Lung (tissue), 12 donors: ENCODE measurements around the gene KCTD17. TPM values are rescaled to one million over a fixed set of nuclear protein-coding genes. Genes with fewer than 3 reads are reported as not detected.

Experiments used
- ATAC-seq: fragments of 200-7000 bp; cut with Tn5 transposase; one replicate; pipeline ENCODE4 v1.9.1; 2020; ENCODE audit warnings: moderate number of reproducible peaks; ENCODE audit not compliant: insufficient read depth, low FRiP score
- DNase-seq, 3 donors: peaks; one replicate each; pipeline ENCODE4 v3.0.0-alpha.2; 2013 to 2017
- H3K27ac ChIP-seq, 2 donors: one replicate each; pipeline ENCODE4 v1.5.1; 2013; ENCODE audit warnings: mild to moderate bottlenecking in 2 of 2, moderate library complexity in 2 of 2, control low read depth in 1 of 2, inconsistent platforms in 1 of 2, low read depth in 1 of 2, low read length in 1 of 2
- H3K27me3 ChIP-seq, 3 donors: one replicate each; pipeline ENCODE4 v1.5.1; 2013; ENCODE audit warnings: low read length in 2 of 3; ENCODE audit not compliant: control insufficient read depth in 3 of 3, insufficient read depth in 3 of 3
- H3K36me3 ChIP-seq, 4 donors: one replicate each; pipeline ENCODE4 v1.5.1; 2013; ENCODE audit warnings: low read length in 4 of 4, mild to moderate bottlenecking in 1 of 4, moderate library complexity in 1 of 4; ENCODE audit not compliant: control insufficient read depth in 4 of 4, insufficient read depth in 4 of 4
- H3K4me1 ChIP-seq, 5 donors: one replicate each; pipeline ENCODE4 v1.5.1; 2013; ENCODE audit warnings: low read length in 5 of 5, mild to moderate bottlenecking in 2 of 5, moderate library complexity in 1 of 5; ENCODE audit not compliant: control insufficient read depth in 5 of 5, insufficient read depth in 5 of 5
- H3K4me3 ChIP-seq: one replicate; pipeline ENCODE4 v1.5.1; 2013; ENCODE audit warnings: mild to moderate bottlenecking, control low read depth, moderate library complexity
- H3K9ac ChIP-seq, 2 donors: one replicate each; pipeline ENCODE4 v1.5.1; 2013; ENCODE audit warnings: low read length in 2 of 2, control low read depth in 1 of 2; ENCODE audit not compliant: insufficient read depth in 1 of 2
- H3K9me3 ChIP-seq, 4 donors: one replicate each; pipeline ENCODE4 v1.5.1; 2013; ENCODE audit warnings: low read length in 3 of 4, mild to moderate bottlenecking in 1 of 4, moderate library complexity in 1 of 4; ENCODE audit not compliant: control insufficient read depth in 4 of 4, insufficient read depth in 3 of 4
- WGBS, 2 donors: extraction: QIAGEN DNeasy Blood & Tissue Kit; methylation state at CpG; one replicate each; pipeline ENCODE4 v1.1.7; 2013; 5-methylcytosine and 5-hydroxymethylcytosine counted together
- polyA plus RNA-seq, 2 donors: library from polyadenylated mRNA; stranded (reverse); fragments of 200-250 nt; gene quantifications; one replicate each; pipeline ENCODE4 v1.2.1, GENCODE V29; 2013
- total RNA-seq, 2 donors: library from RNA; depleted of rRNA in 1 of 2; stranded (reverse); fragments of >200 nt in 1 of 2; gene quantifications; one replicate each; pipeline ENCODE4 v1.2.1, GENCODE V29; 2014 to 2021
- TF ChIP-seq, protein P1 (sequence below): IDR thresholded peaks from 2 replicates; pipeline ENCODE4 v1.5.1; 2012; ENCODE audit warnings: mild to moderate bottlenecking; ENCODE audit errors: control extremely low read depth, extremely low read depth
- donor health status: control.
- donor health status: control.
- donor health status: Bipolar disorder and iron deficiency.
- donor health status: healthy.
- donor health status: DM: yes; HTN: yes; CAD: no.

KCTD17 gene
- total and polyA plus RNA-seq, 4 donors = 9.7 to 26.0 (median 18.3) TPM

DNA sequence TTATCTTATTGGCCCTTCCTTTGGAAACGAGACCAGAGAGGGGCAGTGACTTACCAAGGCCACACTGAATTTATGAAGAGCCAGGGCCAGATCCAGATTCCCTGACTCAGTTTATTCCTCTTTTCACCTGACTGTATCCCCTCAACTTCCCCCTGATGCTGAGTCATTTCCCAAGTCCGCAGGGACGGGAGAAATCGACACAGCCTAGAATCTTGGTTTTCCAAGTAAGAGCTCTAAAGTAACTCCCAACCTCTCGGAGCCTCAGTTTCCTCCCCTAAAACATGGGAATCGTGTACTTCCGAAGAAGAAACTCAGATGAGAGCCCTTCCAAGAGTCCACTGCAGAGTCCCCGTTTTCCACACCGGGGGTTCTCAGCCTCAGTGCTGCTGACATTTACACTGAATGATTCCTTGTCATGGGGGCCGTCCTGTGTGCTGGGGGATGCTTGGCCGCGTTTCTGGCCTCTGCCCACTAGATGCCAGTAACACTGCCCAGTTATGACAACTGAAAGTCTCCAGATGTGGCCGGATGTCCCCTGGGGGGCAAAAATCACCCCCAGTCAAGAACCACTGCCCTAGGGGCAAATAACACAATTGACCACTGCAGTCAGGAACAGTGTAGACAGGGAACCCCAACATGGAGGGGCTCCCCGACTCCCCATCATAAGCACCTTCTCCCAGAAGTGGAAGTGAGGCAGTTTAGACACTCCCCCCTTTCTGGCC lies 20.8 kb upstream of the KCTD17 start:
- no peak overlapping the region for H3K9ac ChIP-seq
- DNase-seq (no peak), ATAC-seq (no peak)
- TF ChIP-seq, protein P1, sequence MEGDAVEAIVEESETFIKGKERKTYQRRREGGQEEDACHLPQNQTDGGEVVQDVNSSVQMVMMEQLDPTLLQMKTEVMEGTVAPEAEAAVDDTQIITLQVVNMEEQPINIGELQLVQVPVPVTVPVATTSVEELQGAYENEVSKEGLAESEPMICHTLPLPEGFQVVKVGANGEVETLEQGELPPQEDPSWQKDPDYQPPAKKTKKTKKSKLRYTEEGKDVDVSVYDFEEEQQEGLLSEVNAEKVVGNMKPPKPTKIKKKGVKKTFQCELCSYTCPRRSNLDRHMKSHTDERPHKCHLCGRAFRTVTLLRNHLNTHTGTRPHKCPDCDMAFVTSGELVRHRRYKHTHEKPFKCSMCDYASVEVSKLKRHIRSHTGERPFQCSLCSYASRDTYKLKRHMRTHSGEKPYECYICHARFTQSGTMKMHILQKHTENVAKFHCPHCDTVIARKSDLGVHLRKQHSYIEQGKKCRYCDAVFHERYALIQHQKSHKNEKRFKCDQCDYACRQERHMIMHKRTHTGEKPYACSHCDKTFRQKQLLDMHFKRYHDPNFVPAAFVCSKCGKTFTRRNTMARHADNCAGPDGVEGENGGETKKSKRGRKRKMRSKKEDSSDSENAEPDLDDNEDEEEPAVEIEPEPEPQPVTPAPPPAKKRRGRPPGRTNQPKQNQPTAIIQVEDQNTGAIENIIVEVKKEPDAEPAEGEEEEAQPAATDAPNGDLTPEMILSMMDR = no peak
- peaks cover 0 to 27% (median 17%) of the 10 kb centered on the region in 4 donors for H3K36me3 ChIP-seq
- no peaks in the 10 kb centered on the region for H3K27me3 ChIP-seq
- 73 to 74% methylated on average over 14 of the region's 14 CpGs for WGBS, 2 donors
- H3K4me1 ChIP-seq = peaks cover 0 to 2% (median 0%) of the 10 kb centered on the region in 5 donors
- no peak overlapping the region for H3K4me3 ChIP-seq
- H3K27ac ChIP-seq = peak overlapping the region in 1 of 2 donors; percentile 9
- H3K9me3 ChIP-seq = no peaks in the 10 kb centered on the region

DNA sequence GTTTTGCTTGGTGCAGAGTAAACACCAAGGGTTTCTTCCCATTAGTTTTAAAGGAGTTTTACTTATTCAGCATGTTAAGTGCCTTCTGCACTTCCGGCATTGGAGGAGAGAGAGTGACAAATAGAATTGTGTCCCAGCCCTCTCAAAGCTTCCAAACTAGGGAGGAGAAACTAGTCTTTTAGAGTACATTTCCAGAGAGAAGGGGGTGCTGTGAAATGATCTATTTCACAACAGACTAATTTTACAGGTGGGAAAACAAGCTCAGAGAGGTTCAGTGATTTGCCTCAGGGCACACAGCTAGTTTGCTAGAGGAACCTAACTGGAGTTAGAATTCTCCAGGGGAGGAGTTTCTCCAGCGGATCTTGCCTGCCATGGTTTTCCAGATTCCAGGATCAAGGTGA lies 19.4 kb upstream of the KCTD17 start:
- Histone ChIP-seq H3K27ac (peak overlapping the region in 1 of 2 donors; percentile 84), H3K4me3 (no peak overlapping the region), H3K9me3 (no peaks in the 10 kb centered on the region), H3K4me1 (peaks cover 0 to 2% (median 0%) of the 10 kb centered on the region in 5 donors), H3K9ac (no peak overlapping the region), H3K27me3 (no peaks in the 10 kb centered on the region), H3K36me3 (peaks cover 0 to 20% (median 11%) of the 10 kb centered on the region in 4 donors)
- peak; percentile 4 for ATAC-seq
- DNase-seq = peak in 1 of 3 donors; percentile 43
- TF ChIP-seq, protein P1 = no peak
- 46 to 68% methylated on average over 2 of the region's 2 CpGs for WGBS, 2 donors

DNA sequence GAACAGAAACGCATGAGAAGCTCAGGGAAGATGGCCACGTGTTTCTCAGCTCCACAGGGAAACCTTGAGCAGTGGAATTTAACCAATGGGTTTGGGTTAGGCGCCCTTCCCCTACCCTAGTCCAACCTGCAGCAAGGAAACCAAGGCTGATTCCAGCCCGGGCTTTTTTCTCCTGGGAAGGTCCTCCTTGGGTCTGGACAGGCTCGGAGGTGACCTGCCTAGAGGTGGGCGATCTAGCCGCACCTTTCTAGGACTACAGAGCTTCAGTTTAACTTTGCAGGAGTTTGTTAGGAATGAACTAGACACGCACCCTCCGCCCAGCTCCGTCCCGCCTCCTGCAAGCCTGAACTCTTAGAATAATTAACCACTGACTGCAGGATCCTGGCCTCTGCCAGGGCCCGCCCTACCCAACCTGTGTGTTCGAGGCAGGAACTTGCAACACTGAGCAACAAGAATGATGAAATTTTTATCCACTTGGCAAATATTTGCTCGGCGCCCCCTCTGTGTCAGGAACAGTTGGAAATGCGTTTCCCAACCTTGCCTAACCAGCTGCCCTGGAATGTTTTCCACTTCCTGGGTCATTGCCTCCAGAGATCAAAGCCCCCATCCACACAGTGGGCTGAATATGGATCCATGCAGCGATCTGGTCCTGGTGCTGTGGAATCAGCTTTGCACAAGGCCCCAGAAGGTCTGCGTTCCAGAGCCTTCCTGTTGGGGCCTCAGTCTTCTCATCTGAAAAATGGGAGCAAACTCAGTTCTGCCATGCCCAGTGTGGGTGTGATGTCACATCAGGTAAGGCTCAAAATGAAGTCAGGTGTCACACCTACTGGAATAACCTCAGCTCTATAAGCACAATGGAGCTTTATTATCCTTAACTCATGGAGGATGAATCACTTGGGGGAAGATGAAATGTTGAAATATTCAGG lies 18.7 kb upstream of the KCTD17 start:
- H3K9ac ChIP-seq = no peak overlapping the region
- H3K4me3 ChIP-seq = no peak overlapping the region
- H3K27ac ChIP-seq = peak overlapping the region in 1 of 2 donors; percentile 84
- TF ChIP-seq, protein P1 = no peak
- H3K4me1 ChIP-seq = peaks cover 0 to 6% (median 0%) of the 10 kb centered on the region in 5 donors
- no peaks in the 10 kb centered on the region for H3K9me3 ChIP-seq
- ATAC-seq = peak; percentile 20
- DNase-seq = peak; percentile 75 to 88 (median 83)
- peaks cover 0 to 17% (median 7%) of the 10 kb centered on the region in 4 donors for H3K36me3 ChIP-seq
- 39 to 49% methylated on average over 18 of the region's 18 CpGs for WGBS, 2 donors
- no peaks in the 10 kb centered on the region for H3K27me3 ChIP-seq
